DMS79 treated with DMSO at 0.1 percent for 48 hours (cell line): ENCODE data around the gene LGI2.
"Not testable (repeated sequence)": the region's sequence is repeated elsewhere in the genome, so short reads cannot be mapped to it uniquely, and the experiment has no call there.

Source experiments
- DNase-seq: peaks from one replicate; lab custom pipeline; 2025; lab: John Stamatoyannopoulos, UW

The LGI2 gene

GRCh38 chr4:25030277-25031076 lies at the start of gene LGI2:
LGI2 (minus strand) TSS chr4:25030946; CDS start chr4:25030693, 253 bp downstream.
- DNase-seq = no peak

DNA sequence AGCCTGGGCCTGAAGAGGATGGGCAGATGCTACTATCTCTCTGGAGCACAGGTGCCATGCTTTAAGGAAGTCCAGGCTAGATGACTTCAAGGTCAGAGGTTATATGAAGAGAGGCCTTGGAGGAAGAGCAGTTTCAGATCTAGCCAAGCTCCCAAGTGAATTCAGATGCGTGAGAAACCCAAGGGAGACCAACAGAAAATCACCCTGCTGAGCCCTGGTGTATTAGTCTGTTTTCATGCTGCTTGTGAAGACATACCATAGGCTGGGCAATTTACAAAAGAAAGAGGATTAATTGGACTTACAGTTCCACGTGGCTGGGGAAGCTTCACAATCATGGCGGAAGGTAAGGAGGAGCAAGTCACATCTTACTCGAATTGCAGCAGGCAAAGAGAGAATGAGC lies 47.8 kb upstream of the LGI2 start:
- DNase-seq = no peak

DNA sequence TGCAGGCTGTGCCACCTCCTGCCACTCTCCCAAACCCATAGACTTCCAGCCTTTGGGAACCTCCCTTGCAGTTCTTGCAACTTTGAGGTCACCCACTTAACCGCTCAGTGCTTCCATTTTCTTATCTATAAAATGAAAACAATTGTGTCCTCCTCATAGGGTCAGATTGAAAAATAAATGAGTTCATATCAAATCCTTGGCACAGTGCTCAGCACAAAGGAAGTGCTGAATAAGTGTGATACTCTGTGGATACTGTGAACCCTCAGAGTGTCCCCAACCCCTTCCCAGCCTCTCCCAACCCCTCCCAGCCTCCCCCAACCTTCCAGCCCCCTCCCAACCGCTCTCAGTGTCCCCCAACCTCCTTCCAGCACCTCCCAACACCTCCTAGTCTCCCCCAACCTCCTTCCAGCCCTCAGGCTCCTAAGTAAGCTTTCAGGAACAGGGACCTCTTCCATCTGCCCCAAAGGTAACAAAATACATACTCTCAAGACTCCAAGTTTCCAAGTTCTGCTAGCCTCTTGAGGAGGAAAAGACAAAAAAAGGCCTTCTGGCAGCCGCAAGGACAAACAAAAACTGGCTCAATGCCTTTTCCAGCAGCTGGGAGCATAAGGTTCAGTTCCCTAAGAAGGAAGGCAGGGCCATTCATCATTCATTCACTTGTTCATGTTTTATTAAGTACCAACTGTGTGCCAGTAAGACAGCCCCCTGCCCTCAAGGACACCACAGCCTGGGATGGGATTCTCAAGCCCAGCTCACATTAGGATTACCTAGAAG lies 46.1 kb upstream of the LGI2 start:
- peak; percentile 45 for DNase-seq

GRCh38 chr4:25075851-25076250 lies 45.1 kb upstream of the LGI2 start:
- DNase-seq = peak; percentile 81

- DNase-seq = peak; percentile 45
These were observed 44.4 kb upstream of the LGI2 start for GRCh38 chr4:25075129-25075528.

- no peak for DNase-seq
These were observed 39.8 kb upstream of the LGI2 start for GRCh38 chr4:25070545-25070944.

GRCh38 chr4:25069014-25069413 lies 38.3 kb upstream of the LGI2 start:
- DNase-seq = no peak

DNA sequence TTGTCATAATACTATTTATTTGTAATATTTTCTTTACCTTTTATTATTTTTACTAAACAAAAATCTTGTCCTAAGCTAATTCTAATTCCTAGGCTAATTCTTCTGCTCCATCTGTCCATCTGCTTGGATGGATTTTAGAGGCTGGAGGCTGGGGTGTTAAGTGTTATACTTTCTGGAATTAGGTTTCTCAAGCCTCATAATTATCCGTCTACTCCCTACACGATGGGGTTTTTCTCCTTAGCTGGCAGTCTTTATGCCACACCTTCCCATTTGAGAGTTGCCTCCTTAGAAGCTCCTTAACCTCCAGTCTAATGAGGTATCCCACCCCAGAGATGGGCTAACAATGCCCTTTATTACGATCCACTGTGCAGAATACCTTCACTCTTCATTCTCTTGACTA lies 37.6 kb upstream of the LGI2 start:
- DNase-seq = no peak

GRCh38 chr4:25065932-25066590 lies 35.3 kb upstream of the LGI2 start:
- peak; percentile 45 for DNase-seq

GRCh38 chr4:25065431-25065858 lies 34.7 kb upstream of the LGI2 start:
- DNase-seq = peak; percentile 88

DNA sequence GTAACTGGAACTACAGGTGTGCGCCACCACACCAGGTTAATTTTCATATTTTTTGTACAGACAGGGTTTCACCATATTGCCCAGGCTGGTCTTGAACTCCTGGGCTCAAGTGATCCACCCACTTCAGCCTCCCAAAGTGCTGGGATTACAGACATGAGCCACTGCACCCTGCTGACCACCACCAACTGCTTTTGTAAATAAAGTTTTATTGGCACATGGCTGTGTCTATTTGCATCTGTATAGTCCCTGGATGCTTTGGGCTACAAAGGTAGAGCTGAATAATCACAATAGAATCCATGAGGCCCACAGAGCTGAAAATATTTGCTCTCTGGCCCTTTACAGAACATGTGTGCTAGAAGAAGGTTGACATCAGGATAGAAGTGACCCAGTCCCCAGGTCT lies 33.7 kb upstream of the LGI2 start:
- not testable (repeated sequence) for DNase-seq

GRCh38 chr4:25063116-25063515 lies 32.4 kb upstream of the LGI2 start:
- no peak for DNase-seq

- DNase-seq = no peak
These were observed 31.4 kb upstream of the LGI2 start for GRCh38 chr4:25062098-25062497.

- DNase-seq = no peak
These were observed 30.9 kb upstream of the LGI2 start for GRCh38 chr4:25061602-25062001.

- no peak for DNase-seq
These were observed 30.2 kb upstream of the LGI2 start for GRCh38 chr4:25060963-25061340.

GRCh38 chr4:25060241-25060962 lies 29.7 kb upstream of the LGI2 start:
- no peak for DNase-seq

- no peak for DNase-seq
These were observed 29.0 kb upstream of the LGI2 start for GRCh38 chr4:25059791-25060190.

DNA sequence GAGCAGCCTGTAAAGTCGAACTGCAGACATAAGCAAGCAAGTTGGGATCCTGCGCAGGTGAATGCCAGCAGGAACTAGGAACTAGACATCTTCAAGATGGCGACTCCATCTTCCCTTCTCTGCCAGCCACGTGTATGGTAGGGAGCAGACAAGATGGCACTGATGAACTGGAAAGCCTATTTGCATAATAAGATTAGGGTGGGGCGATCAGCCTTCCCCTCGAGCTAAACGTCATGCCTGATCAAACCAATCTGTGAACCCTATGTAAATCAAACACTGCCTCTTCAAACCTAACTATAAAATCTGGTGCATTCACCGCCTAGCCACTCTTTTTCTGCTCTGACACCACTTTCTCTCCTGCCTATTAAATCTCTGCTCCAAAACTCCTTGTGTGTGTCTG lies 28.1 kb upstream of the LGI2 start:
- no peak for DNase-seq

DNA sequence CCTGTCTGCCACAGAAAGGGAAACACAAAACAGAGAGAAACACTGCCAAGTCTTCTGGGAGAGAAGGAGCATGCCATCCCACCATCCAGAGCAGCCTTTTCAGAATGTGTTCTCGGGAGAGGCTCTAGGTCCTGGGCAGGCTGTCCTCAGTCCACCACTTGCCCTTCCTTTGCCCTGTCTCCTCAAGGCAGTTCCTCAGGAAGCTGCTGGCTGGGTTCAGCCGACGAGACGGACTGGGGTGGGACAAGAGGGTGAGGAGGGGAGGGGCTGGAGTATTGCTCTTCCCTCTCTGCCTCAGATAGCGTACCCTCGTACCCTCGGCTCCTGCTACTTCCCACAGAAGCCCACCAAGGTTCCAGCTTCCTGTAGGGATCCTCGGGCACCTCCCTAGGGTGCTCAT lies 26.6 kb upstream of the LGI2 start:
- no peak for DNase-seq

DNA sequence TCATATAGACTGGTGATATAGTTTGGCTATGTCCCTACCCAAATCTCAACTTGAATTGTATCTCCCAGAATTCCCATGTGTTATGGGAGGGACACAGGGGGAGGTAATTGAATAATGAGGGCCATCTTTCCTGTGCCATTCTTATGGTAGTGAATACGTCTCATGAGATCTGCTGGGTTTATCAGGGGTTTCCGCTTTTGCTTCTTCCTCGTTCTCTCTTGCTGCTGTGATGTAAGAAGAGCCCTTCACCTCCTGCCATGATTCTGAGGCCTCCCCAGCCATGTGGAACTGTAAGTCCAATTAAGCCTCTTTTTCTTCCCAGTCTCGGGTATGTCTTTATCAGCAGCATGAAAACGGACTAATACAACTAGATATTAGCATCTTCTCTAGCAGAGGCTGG lies 21.3 kb upstream of the LGI2 start:
- not testable (repeated sequence) for DNase-seq

DNA sequence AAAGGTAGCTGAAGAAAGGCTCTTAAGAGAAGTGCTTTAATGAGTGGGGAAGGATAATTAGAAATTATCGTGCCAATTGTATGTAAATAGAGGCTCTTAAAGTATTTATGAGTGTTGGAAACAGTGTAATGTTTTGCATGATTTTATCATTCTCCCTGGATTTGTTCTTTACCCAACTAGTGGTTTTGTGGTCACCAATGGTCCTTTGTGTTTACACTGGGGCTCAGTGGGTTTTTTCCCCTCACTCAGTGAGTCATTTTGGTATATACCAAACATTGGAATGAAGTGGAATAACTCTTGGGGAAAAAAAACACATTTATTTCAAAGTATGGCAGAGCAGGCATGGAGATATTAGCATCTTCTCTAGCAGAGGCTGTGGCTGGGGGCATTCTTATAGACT lies 20.8 kb upstream of the LGI2 start:
- DNase-seq = no peak
